Measurements from ENCODE around the gene SLC1A7.

The SLC1A7 gene

GRCh38 chr1:53088616-53089300 is 53.7 kb downstream of the SLC1A7 start:
- no peak for DNase-seq

GRCh38 chr1:53087332-53088285 is 54.8 kb downstream of the SLC1A7 start:
- no peak for DNase-seq

GRCh38 chr1:53086491-53087070 is 55.9 kb downstream of the SLC1A7 start:
- DNase-seq, result no peak

GRCh38 chr1:53085405-53085804 is 57.0 kb downstream of the SLC1A7 start:
- no peak for DNase-seq

GRCh38 chr1:53084589-53084971 is 57.9 kb downstream of the SLC1A7 start:
- DNase-seq, result no peak

GRCh38 chr1:53083636-53084588 is 58.5 kb downstream of the SLC1A7 start:
- no peak for DNase-seq

- DNase-seq, result no peak
These were observed 59.5 kb downstream of the SLC1A7 start for GRCh38 chr1:53082826-53083455.

GRCh38 chr1:53081384-53082066 is 60.9 kb downstream of the SLC1A7 start:
- no peak for DNase-seq

GRCh38 chr1:53080769-53081168 is 61.7 kb downstream of the SLC1A7 start:
- no peak for DNase-seq

GRCh38 chr1:53080041-53080440 is 62.4 kb downstream of the SLC1A7 start:
- DNase-seq, result no peak

GRCh38 chr1:53079251-53079650 is 63.2 kb downstream of the SLC1A7 start:
- DNase-seq, result no peak

GRCh38 chr1:53078333-53079101 is 63.9 kb downstream of the SLC1A7 start:
- no peak for DNase-seq

- no peak for DNase-seq
These were observed 64.9 kb downstream of the SLC1A7 start for GRCh38 chr1:53077599-53077965.

GRCh38 chr1:53076721-53077598 is 65.5 kb downstream of the SLC1A7 start:
- DNase-seq, result no peak

- DNase-seq, result no peak
These were observed 66.3 kb downstream of the SLC1A7 start for GRCh38 chr1:53076165-53076564.

- no peak for DNase-seq
These were observed 66.7 kb downstream of the SLC1A7 start for GRCh38 chr1:53075761-53076163.

- DNase-seq, result no peak
These were observed 67.2 kb downstream of the SLC1A7 start for GRCh38 chr1:53075206-53075605.

- DNase-seq, result no peak
These were observed 67.9 kb downstream of the SLC1A7 start for GRCh38 chr1:53074313-53075154.

GRCh38 chr1:53073868-53074311 is 68.5 kb downstream of the SLC1A7 start:
- no peak for DNase-seq

Measured in NCI-H1436 treated with DMSO at 0.1 percent for 48 hours (cell line).